ENCODE data around the gene TMEM242.
A peak's percentile ranks its signal among the peaks of the same experiment; 100 is the strongest.

Gene TMEM242

DNA sequence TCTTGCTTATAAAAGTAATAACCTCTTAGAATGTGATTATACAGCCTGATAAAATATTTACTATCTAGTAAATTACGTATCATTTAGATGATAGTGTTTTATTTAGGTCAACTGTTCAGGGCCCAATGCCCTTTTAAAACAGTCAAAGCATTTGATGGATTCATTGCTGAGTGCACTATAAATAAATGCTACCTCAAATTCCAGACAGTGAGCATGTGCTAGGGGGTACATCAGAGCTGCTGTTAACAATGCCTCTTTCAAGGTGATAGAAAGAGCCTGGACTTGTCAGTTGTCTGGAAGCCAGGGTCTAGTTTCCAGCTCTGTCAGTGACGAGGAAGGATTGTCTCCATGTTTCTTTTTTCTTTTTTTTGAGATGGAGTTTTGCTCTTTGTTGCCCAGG, 7.5 kb upstream of the TMEM242 start:
- no peak for ATAC-seq
- TF ChIP-seq OSR1 (CRISPR knock-in tag; IDR thresholded peaks at IDR 0.05) (no peak), TOX (CRISPR knock-in tag; IDR thresholded peaks at IDR 0.05; ENCODE audit: borderline replicate concordance) (no peak), ZFP3 (CRISPR knock-in tag; IDR thresholded peaks at IDR 0.05) (no peak), RARB (CRISPR knock-in tag; IDR thresholded peaks at IDR 0.05) (no peak)

DNA sequence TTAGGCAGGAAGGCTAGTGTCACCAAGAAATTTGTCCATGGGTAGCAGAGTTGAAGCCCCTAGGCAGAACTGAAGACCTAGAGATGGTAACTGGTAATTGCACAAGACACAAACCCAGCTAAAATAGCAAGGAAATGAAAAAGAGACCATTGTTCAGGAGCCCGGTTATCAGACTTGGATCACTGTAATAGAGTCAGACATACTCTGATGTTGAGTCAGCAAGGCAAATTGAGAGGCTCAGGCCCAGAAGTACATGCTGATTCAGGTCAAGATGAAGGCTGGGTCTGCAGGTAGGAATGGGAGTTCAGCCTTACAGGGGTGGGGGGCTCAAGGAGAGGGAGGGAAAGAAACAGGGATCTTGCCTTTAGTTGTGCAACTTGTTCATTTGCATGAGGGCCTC, 6.5 kb upstream of the TMEM242 start:
- no peak for TF ChIP-seq SNAI2 (CRISPR knock-in tag; IDR thresholded peaks at IDR 0.05)
- TF ChIP-seq BACH2 (CRISPR knock-in tag; IDR thresholded peaks at IDR 0.05; ENCODE audit: borderline replicate concordance) = no peak
- TF ChIP-seq POU6F1 (CRISPR knock-in tag; IDR thresholded peaks at IDR 0.05; ENCODE audit: borderline replicate concordance, low read depth) = no peak
- TF ChIP-seq ISL1 (CRISPR knock-in tag; IDR thresholded peaks at IDR 0.05) = peak; percentile 61
- TF ChIP-seq ZFP3 (CRISPR knock-in tag; IDR thresholded peaks at IDR 0.05) = 0 out of 2 replicates have a peak, but pooled peaks have one; percentile 20
- no peak for TF ChIP-seq RARB (CRISPR knock-in tag; IDR thresholded peaks at IDR 0.05)
- ATAC-seq = peak; percentile 65

DNA sequence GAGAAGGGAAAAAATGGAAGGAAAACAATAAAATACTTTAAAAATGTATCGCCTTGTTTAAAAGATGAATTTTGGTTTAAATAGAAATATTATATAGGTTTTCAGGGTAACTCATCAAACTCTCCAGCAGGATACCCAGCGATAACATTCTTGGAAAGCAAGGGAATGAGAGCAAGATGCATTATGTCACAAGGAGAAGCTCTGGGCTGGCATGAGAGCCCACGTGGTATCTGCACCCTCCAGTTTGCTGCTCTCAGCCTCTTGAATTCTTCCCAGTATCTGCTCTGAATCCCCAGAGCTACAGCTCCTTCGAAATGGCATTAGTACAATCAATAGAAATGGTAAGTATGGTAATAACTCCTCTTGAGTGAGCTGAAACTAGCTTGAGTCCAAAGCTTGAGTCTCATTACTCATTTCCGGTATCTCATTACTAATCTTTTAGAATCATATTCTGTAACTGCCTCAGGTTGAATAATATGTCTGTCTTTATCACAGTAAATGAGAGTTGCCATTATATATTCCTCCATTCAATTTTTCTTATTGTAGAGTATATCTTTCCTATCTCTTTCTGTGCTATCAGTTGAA, 4.9 kb upstream of the TMEM242 start:
- TF ChIP-seq OSR1 (CRISPR knock-in tag; IDR thresholded peaks at IDR 0.05) = no peak
- TF ChIP-seq ISL1 (CRISPR knock-in tag; IDR thresholded peaks at IDR 0.05) = peak; percentile 55
- ATAC-seq = peak; percentile 7

DNA sequence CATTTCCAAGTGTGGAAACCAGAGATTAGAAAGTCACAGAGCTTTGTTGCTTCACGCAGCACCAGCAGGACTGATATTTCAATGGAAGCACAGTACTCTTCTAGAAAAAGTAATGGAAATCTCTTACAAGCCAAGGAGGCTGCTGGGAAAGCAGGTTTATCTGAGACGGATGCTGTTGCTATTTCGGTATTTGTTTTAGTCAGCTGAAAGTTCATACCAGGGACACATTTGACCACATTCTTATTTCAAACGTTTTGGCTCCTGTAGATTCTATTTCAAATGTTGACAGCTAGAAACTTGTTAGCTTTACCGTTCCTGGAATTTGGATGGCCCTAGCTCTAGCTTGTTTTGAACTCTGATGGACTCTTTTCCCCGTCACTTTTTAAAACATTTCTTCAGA, 3.7 kb upstream of the TMEM242 start:
- TF ChIP-seq, protein P1, sequence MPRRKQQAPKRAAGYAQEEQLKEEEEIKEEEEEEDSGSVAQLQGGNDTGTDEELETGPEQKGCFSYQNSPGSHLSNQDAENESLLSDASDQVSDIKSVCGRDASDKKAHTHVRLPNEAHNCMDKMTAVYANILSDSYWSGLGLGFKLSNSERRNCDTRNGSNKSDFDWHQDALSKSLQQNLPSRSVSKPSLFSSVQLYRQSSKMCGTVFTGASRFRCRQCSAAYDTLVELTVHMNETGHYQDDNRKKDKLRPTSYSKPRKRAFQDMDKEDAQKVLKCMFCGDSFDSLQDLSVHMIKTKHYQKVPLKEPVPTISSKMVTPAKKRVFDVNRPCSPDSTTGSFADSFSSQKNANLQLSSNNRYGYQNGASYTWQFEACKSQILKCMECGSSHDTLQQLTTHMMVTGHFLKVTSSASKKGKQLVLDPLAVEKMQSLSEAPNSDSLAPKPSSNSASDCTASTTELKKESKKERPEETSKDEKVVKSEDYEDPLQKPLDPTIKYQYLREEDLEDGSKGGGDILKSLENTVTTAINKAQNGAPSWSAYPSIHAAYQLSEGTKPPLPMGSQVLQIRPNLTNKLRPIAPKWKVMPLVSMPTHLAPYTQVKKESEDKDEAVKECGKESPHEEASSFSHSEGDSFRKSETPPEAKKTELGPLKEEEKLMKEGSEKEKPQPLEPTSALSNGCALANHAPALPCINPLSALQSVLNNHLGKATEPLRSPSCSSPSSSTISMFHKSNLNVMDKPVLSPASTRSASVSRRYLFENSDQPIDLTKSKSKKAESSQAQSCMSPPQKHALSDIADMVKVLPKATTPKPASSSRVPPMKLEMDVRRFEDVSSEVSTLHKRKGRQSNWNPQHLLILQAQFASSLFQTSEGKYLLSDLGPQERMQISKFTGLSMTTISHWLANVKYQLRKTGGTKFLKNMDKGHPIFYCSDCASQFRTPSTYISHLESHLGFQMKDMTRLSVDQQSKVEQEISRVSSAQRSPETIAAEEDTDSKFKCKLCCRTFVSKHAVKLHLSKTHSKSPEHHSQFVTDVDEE (CRISPR knock-in tag; IDR thresholded peaks at IDR 0.05) = no peak
- no peak for TF ChIP-seq CSRNP3 (CRISPR knock-in tag; IDR thresholded peaks at IDR 0.05)
- ATAC-seq = no peak

DNA sequence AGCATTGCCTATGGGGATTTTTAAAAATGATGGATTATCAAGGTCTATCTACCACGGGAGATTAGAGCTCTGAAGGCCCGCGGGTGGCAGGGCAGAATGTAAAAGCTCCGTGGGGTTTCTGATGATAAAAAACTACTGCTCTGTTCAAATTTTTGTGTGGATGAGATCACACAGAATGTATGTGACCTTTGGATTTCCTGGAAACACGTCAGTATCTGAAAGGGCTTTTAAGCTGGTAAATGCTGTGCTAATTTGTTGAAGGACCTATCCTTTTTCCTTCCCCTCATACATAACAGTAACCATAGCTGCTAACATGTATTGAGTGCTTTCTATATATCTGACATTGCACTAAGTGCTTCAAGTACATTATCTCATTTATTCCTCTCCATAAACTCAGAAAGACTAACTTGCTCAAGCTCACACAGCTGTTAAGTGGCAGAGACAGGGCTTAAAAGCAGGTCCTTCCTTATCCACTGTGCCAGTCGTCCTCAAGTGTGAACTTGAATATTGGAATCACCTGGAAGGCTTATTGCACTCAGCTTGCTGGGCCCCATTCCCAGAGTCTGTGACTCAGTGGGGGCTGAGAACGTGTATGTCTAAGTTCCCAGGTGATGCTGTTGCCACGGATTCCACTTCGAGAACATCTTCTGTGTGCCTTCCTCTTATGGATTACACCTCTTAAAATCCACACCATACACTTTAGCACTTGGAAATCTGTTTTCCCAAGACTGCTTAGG, 1.9 kb upstream of the TMEM242 start:
- TF ChIP-seq, protein P1 (CRISPR knock-in tag; IDR thresholded peaks at IDR 0.05) = no peak
- TF ChIP-seq ISL1 (CRISPR knock-in tag; IDR thresholded peaks at IDR 0.05) (peak; percentile 44), ZFP30 (CRISPR knock-in tag; IDR thresholded peaks at IDR 0.05) (no peak)
- no peak for ATAC-seq

- TF ChIP-seq TCF4 (CRISPR knock-in tag; IDR thresholded peaks at IDR 0.05; ENCODE audit: borderline replicate concordance) = no peak
- TF ChIP-seq RARB (CRISPR knock-in tag; IDR thresholded peaks at IDR 0.05) = no peak
- TF ChIP-seq BACH2 (CRISPR knock-in tag; IDR thresholded peaks at IDR 0.05; ENCODE audit: borderline replicate concordance) = no peak
- TF ChIP-seq ESRRG (CRISPR knock-in tag; IDR thresholded peaks at IDR 0.05) = no peak
- TF ChIP-seq PPARA (CRISPR knock-in tag; IDR thresholded peaks at IDR 0.05; ENCODE audit: borderline replicate concordance) = no peak
- TF ChIP-seq CSRNP3 (CRISPR knock-in tag; IDR thresholded peaks at IDR 0.05) = no peak
- no peak for TF ChIP-seq ZNF8 (CRISPR knock-in tag; IDR thresholded peaks at IDR 0.05)
- no peak for TF ChIP-seq POU6F1 (CRISPR knock-in tag; IDR thresholded peaks at IDR 0.05; ENCODE audit: borderline replicate concordance, low read depth)
- TF ChIP-seq GLIS3 (CRISPR knock-in tag; IDR thresholded peaks at IDR 0.05) = no peak
- no peak for TF ChIP-seq TOX (CRISPR knock-in tag; IDR thresholded peaks at IDR 0.05; ENCODE audit: borderline replicate concordance)
- TF ChIP-seq ZC3H10 (CRISPR knock-in tag; IDR thresholded peaks at IDR 0.05) = no peak
- TF ChIP-seq ARNTL (CRISPR knock-in tag; IDR thresholded peaks at IDR 0.05; ENCODE audit: borderline replicate concordance, low read depth) = no peak
- ATAC-seq = peak; percentile 69
Observed at GRCh38 chr6:157323966-157324300, 614 bp upstream of the TMEM242 start.
